Fibroblast of the conjunctiva (primary cell): ENCODE results near the gene TBX1.

Experiments used
- DNase-seq: peaks from one replicate; pipeline ENCODE4 v3.0.0-alpha.2; 2010; ENCODE audit warnings: low read depth

TBX1 gene

DNA sequence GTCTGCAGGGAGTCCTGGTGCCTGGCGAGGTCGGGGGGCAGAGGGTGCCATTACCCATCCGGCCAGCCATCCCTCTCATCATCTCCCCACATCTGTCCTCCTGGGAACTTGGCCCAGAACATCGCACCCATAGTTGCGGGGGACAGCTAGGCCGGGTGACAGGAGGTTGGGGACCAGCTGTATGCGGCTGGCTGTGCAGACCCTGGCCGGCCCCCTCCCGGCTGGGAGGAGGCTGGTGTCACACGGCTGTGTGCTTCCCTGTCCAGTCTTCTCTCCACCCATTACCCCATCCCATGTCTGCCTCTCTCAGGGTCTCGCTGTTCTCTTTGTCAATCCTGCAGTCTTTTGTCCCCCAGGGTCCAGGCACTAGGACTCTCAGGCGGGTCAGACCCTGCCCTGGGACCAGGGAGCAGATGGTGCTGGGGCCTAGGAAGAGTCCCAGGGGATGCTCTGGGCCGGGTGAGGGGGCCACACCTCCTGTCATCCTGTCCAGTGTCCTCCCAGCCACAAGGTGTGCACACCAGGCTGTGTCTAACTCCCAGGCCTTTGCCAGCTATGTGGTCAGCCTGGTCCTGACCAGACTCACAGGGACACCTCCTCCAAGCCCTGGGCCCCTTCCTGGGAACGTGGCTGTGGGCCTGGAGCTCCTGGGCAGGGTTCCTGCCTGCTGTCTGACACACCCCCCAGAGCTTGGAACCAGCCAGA is 6.4 kb upstream of the TBX1 start:
- DNase-seq: no peak

GRCh38 chr22:19754701-19755144 is 5.9 kb upstream of the TBX1 start:
- DNase-seq: no peak

- no peak for DNase-seq
Observed at GRCh38 chr22:19755145-19755710, 5.3 kb upstream of the TBX1 start.

DNA sequence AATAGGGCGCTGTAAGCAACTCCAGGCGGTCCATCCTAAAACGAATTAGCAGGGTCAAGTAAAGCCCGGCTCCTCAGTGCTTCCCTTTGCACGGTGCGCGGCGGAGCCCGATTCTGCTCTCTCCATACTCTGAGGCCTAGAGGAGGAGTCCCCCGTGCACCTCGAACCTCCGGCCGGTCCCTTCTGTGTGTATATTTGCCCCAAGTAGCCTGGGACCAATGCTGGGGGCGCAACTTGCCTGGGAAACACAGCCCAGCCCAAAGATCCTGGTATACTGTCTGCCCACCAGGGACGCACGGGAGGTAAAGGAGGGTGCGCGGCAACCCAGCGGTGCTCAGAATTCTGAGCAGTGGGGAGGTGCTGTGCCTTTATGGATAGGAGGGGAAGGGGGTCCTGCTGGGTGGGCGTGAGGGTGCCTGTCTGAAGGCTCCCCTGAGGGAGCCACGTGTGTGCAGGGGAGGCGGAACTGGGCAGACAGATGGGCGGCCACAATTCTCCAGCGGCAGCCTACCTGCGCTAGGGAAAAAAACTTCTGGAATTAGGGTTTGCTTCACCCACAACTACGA is 4.8 kb upstream of the TBX1 start:
- DNase-seq: no peak

- DNase-seq: no peak
Observed at GRCh38 chr22:19756288-19757128, 4.1 kb upstream of the TBX1 start.

DNA sequence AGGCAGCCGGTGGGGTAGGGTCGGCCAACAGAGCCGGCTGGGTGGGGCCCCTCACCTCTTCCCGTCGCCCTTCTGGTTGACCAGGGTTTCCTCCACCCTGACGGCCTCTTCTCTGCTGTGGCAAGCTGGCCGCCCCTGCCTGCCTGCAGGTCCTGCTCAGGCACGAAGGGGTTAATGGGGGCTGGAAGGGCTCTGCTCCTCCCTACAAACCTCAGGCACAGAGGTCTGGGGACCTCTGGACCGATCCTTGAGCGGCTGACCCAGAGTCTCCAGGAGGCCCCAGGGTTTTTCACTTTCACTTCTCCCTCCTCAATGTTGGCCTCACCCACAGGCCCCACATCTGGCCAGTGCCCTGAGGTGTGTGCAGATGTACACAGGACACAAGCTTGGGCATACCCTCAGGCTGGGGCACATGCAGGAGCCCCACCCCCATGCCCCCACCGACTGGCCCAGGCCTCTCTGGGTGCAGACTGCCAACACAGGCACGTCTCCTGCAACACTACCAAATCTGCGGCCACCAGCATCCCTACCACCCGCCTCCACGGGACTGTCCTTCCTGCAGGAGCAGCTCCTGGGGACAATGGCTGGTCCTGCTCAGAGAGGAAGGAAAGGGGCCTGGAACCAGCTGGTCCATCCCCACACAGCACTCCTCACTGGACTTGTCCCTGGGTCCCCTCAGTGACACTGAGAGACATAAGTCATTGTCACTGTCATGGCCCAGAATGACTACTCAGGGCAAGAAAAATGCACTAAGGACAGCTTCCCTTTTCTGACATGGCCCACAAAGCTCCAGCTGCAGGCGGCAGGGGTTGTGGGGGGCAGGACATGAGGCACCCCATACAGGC is 3.2 kb upstream of the TBX1 start:
- DNase-seq: no peak

- DNase-seq: no peak
Observed at GRCh38 chr22:19757985-19758895, 2.3 kb upstream of the TBX1 start.

GRCh38 chr22:19758896-19759426 is 1.6 kb upstream of the TBX1 start:
- DNase-seq: no peak

GRCh38 chr22:19759427-19760057 is 1.0 kb upstream of the TBX1 start:
- DNase-seq: no peak

- no peak for DNase-seq
Observed at GRCh38 chr22:19760951-19761724, 560 bp downstream of the TBX1 start.

DNA sequence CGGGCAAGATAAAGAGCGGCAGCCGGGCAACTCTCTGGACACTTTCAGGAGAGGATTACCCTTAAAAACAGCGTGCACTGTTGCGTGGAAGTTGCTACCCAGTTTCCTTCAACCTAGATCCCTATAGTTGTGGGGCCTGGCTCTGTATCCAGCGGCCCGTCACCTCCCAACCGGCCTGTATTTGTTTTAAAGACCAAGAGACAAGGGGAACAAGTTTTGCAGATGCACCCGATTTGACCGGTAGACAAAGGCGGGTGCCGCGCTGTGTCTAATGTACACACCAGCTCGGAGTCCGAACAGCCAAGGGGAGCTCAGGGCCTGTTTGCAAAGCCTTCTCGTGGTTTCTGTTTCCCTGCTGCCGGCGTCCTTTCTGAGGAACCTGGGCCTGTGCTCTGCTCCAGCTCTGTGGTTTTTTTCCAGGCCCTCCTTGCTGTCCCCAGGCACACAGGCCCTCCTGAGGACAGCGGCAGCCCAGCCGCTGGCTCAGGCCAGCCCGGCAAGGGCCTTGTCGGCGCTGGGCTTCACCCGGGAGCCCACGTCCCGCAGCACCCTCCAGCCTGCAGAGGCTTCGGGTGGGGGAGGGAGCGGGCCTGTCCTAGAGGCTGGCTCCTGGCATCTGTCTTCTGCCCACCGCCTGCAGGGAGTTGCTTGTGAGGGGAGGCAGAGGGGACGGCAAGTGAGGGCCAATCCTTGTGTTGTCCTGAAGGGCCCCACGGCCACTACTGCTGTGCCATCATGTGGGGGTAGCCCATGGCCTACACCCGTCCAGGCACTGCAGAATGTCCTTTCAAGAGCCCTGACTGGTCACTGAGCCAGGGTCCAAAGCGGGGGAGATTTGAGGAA is 1.4 kb downstream of the TBX1 start:
- DNase-seq: no peak

DNA sequence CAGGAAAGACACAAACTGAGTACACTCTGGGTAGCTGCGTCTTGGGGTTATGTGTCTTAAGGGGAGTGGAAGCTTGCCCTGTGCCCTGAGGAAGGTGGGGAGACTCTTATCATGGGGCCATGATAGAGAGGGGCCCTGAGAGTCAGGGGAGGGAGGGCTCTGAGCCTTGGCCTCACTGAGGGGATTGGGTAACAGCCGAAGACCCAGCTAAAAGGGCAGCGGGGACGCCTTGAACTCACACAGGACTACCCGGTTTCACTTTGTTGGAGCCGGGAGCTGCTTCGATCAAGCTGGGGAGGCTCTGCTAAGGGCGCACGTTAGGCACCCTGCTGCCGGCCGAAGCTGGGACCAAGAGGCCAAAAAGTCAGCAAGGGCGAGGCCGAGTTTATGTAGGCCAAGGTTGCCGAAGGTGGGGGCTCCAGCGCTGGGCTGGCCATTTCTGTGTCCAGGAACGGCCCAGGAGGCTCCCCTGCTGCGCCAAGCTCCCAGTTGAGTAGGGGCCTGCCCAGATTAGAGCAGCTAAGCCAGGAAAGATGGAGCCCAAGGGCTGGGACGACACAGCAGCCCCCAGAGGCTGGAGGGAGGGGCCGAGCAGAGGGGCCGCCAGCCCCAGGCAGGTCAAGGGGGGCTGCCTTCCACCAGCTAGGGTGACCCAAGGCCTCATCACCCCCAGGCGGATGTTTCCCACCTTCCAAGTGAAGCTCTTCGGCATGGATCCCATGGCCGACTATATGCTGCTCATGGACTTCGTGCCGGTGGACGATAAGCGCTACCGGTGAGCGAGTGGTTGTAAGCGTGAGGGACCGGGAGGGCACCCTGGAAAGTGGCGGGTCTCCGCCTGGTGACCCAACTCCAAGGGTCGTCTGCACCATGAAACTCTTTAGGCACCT is 2.2 kb downstream of the TBX1 start:
- no peak for DNase-seq

GRCh38 chr22:19763458-19764298 is 3.1 kb downstream of the TBX1 start:
- no peak for DNase-seq

DNA sequence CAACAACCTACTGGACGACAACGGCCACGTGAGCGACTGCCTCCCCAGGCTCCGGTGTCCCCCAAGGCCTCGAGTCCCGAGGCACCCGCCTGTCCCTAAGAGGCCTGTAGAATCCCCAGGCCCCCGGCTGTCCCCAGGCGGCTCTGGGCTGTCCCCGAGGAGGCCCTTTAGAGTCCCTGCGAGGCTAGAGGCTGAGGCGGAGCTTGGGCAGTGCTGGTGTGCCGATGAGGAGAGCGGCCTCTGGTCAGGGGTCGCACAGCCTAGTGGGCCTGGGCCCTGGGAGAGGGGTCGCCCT is 3.7 kb downstream of the TBX1 start:
- DNase-seq: no peak

- DNase-seq: no peak
Observed at GRCh38 chr22:19764636-19765476, 4.3 kb downstream of the TBX1 start.
